Stomach smooth muscle (tissue), 2 donors: ENCODE measurements around the gene INMT.

ENCODE experiments used
- H3K27ac ChIP-seq: one replicate; pipeline ENCODE4 v1.7.0; 2013; ENCODE audit warnings: mild to moderate bottlenecking, low read length, inconsistent platforms
- H3K27me3 ChIP-seq, 2 donors: one replicate each; pipeline ENCODE4 v1.7.0; 2013; ENCODE audit warnings: low read length in 2 of 2; ENCODE audit not compliant: insufficient read depth in 2 of 2, control insufficient read depth in 1 of 2
- H3K36me3 ChIP-seq, 2 donors: one replicate each; pipeline ENCODE4 v1.7.0; 2013; ENCODE audit warnings: low read length in 2 of 2; ENCODE audit not compliant: control insufficient read depth in 2 of 2, insufficient read depth in 2 of 2
- H3K4me1 ChIP-seq: one replicate; pipeline ENCODE4 v1.7.0; 2013; ENCODE audit warnings: low read length; ENCODE audit not compliant: control insufficient read depth, insufficient read depth
- H3K4me3 ChIP-seq, 2 donors: one replicate each; pipeline ENCODE4 v1.7.0; 2013; ENCODE audit warnings: low read length in 2 of 2
- H3K9ac ChIP-seq, 2 donors: one replicate each; pipeline ENCODE4 v1.7.0; 2013; ENCODE audit warnings: low read length in 2 of 2, mild to moderate bottlenecking in 1 of 2
- H3K9me3 ChIP-seq, 2 donors: one replicate each; pipeline ENCODE4 v1.7.0; 2013; ENCODE audit warnings: low read length in 2 of 2; ENCODE audit not compliant: control insufficient read depth in 2 of 2
- donor health status: healthy.
- donor health status: Pancreatic carcinoma.

INMT gene

GRCh38 chr7:30752484-30752883, 549 bp downstream of the INMT start:
- Histone ChIP-seq H3K4me3 (peak overlapping the region in 1 of 2 donors; percentile 88), H3K27ac (peak overlapping the region; percentile 92), H3K36me3 (peaks cover 0 to 10% of the 10 kb centered on the region in 2 donors), H3K27me3 (no peaks in the 10 kb centered on the region), H3K9me3 (no peaks in the 10 kb centered on the region), H3K4me1 (peaks cover 69% of the 10 kb centered on the region), H3K9ac (peak overlapping the region in 1 of 2 donors; percentile 91)

GRCh38 chr7:30752979-30753378, 1.0 kb downstream of the INMT start:
- H3K9me3 ChIP-seq, result no peaks in the 10 kb centered on the region
- H3K9ac ChIP-seq, result peak overlapping the region in 1 of 2 donors; percentile 91
- H3K36me3 ChIP-seq, result peaks cover 0 to 13% of the 10 kb centered on the region in 2 donors
- H3K27ac ChIP-seq, result peak overlapping the region; percentile 92
- H3K4me3 ChIP-seq, result peak overlapping the region in 1 of 2 donors; percentile 88
- peaks cover 73% of the 10 kb centered on the region for H3K4me1 ChIP-seq
- no peaks in the 10 kb centered on the region for H3K27me3 ChIP-seq

GRCh38 chr7:30754315-30754877, 2.5 kb downstream of the INMT start:
- H3K4me3 ChIP-seq, result peak overlapping the region in 1 of 2 donors; percentile 88

GRCh38 chr7:30755384-30756154, 3.6 kb downstream of the INMT start:
- Histone ChIP-seq H3K27ac (peak overlapping the region; percentile 49), H3K27me3 (no peaks in the 10 kb centered on the region), H3K4me1 (peaks cover 75% of the 10 kb centered on the region), H3K36me3 (peaks cover 0 to 21% of the 10 kb centered on the region in 2 donors), H3K4me3 (peak overlapping the region in 1 of 2 donors; percentile 62), H3K9ac (peak overlapping the region in 1 of 2 donors; percentile 13), H3K9me3 (no peaks in the 10 kb centered on the region)

More at GRCh38 chr7:30754315-30754877, 2.5 kb downstream of the INMT start:
- Histone ChIP-seq H3K4me1 (peaks cover 73% of the 10 kb centered on the region), H3K9me3 (no peaks in the 10 kb centered on the region), H3K36me3 (peaks cover 0 to 16% of the 10 kb centered on the region in 2 donors), H3K27me3 (no peaks in the 10 kb centered on the region), H3K27ac (no peak overlapping the region), H3K9ac (no peak overlapping the region)

- Histone ChIP-seq H3K36me3 (peaks cover 0 to 21% of the 10 kb centered on the region in 2 donors), H3K4me1 (peaks cover 71% of the 10 kb centered on the region), H3K4me3 (peak overlapping the region in 1 of 2 donors; percentile 44), H3K9me3 (no peaks in the 10 kb centered on the region), H3K9ac (no peak overlapping the region), H3K27me3 (no peaks in the 10 kb centered on the region), H3K27ac (peak overlapping the region; percentile 31)
Observed at GRCh38 chr7:30757342-30757692, 5.4 kb downstream of the INMT start.

GRCh38 chr7:30760514-30761213, 8.7 kb downstream of the INMT start:
- no peaks in the 10 kb centered on the region for H3K9me3 ChIP-seq
- H3K4me1 ChIP-seq, result peaks cover 68% of the 10 kb centered on the region
- no peak overlapping the region for H3K9ac ChIP-seq
- peak overlapping the region; percentile 77 for H3K27ac ChIP-seq
- H3K27me3 ChIP-seq, result no peaks in the 10 kb centered on the region
- H3K4me3 ChIP-seq, result no peak overlapping the region
- H3K36me3 ChIP-seq, result peaks cover 0 to 12% of the 10 kb centered on the region in 2 donors

GRCh38 chr7:30761214-30762156, 9.6 kb downstream of the INMT start:
- no peaks in the 10 kb centered on the region for H3K27me3 ChIP-seq
- H3K9ac ChIP-seq, result peak overlapping the region in 1 of 2 donors; percentile 29
- H3K36me3 ChIP-seq, result peaks cover 0 to 11% of the 10 kb centered on the region in 2 donors
- no peak overlapping the region for H3K4me3 ChIP-seq
- H3K4me1 ChIP-seq, result peaks cover 70% of the 10 kb centered on the region
- H3K27ac ChIP-seq, result peak overlapping the region; percentile 77
- H3K9me3 ChIP-seq, result no peaks in the 10 kb centered on the region

GRCh38 chr7:30764030-30764975, 12.4 kb downstream of the INMT start:
- Histone ChIP-seq H3K27ac (peak overlapping the region; percentile 80), H3K36me3 (peaks cover 0 to 6% of the 10 kb centered on the region in 2 donors), H3K9ac (no peak overlapping the region), H3K4me1 (peaks cover 66% of the 10 kb centered on the region), H3K27me3 (no peaks in the 10 kb centered on the region), H3K9me3 (no peaks in the 10 kb centered on the region), H3K4me3 (peak overlapping the region; percentile 17 to 22)

GRCh38 chr7:30765408-30765807, 13.5 kb downstream of the INMT start:
- peak overlapping the region; percentile 80 for H3K27ac ChIP-seq
- peaks cover 0 to 4% of the 10 kb centered on the region in 2 donors for H3K36me3 ChIP-seq
- no peaks in the 10 kb centered on the region for H3K9me3 ChIP-seq
- H3K27me3 ChIP-seq, result no peaks in the 10 kb centered on the region
- peak overlapping the region in 1 of 2 donors; percentile 44 for H3K4me3 ChIP-seq
- no peak overlapping the region for H3K9ac ChIP-seq
- H3K4me1 ChIP-seq, result peaks cover 60% of the 10 kb centered on the region
